Progenitor cell of endocrine pancreas (in vitro differentiated cells): ENCODE results near the gene CA10. TPM values are rescaled to one million over a fixed set of nuclear protein-coding genes. Genes with fewer than 3 reads are reported as not detected.

ENCODE experiments used
- DNase-seq: peaks from one replicate; pipeline ENCODE4 v3.0.0; 2021; ENCODE audit warnings: low spot score; ENCODE audit not compliant: unreplicated experiment
- H3K27ac Mint-ChIP-seq: 2 replicates; pipeline ENCODE4 v1.8.0; 2021; ENCODE audit warnings: mild to moderate bottlenecking, moderate library complexity, mixed read lengths
- H3K27me3 Mint-ChIP-seq: 2 replicates; pipeline ENCODE4 v1.8.0; 2021; ENCODE audit warnings: mixed read lengths
- H3K36me3 Mint-ChIP-seq: 2 replicates; pipeline ENCODE4 v1.8.0; 2022; ENCODE audit warnings: mixed read lengths; ENCODE audit not compliant: insufficient read depth
- H3K4me1 Mint-ChIP-seq: 2 replicates; pipeline ENCODE4 v1.8.0; 2021; ENCODE audit warnings: low read depth, mixed read lengths
- H3K4me3 Mint-ChIP-seq: 2 replicates; pipeline ENCODE4 v1.8.0; 2021; ENCODE audit warnings: low read depth, mild to moderate bottlenecking, moderate library complexity, mixed read lengths
- H3K9me3 Mint-ChIP-seq: 2 replicates; pipeline ENCODE4 v1.8.0; 2021; ENCODE audit warnings: low read depth, mixed read lengths
- CTCF ChIP-seq: fragments of 200-600 bp; sonication (generic); IDR thresholded peaks from one replicate; pipeline ENCODE4 v1.5.0; 2021; ENCODE audit warnings: antibody characterized with exemption, mild to moderate bottlenecking; ENCODE audit not compliant: unreplicated experiment
- total RNA-seq: library from RNA; stranded (reverse); gene quantifications from 2 replicates; pipeline ENCODE4 v1.2.1, GENCODE V29; 2021

CA10 gene
- total RNA-seq, 1 donor from 2014 or later = 0.53 TPM

DNA sequence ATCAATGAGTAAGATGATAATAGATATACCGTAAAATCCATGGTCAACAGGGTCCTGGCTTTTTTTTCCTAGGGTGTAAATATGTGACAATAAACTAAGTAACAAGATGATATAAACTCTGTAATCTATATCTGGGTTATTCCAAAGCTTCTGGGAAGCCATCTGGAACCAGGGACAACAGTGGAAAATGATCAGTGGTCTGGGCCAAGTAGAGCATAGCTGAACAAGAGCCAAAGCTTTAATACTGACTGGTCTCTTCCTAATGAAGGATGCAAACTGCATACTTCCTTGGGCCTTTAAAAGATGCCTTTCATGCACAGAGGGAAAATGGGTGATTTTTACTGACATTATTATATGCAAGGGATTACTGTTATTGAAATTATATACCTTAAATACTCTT lies 8.9 kb downstream of the CA10 start:
- no peak for TF ChIP-seq CTCF
- no peak for DNase-seq
- Mint-ChIP-seq H3K4me3 (no peak overlapping the region), H3K36me3 (no peaks in the 10 kb centered on the region), H3K27ac (no peak overlapping the region), H3K4me1 (no peaks in the 10 kb centered on the region), H3K27me3 (peaks cover 17% of the 10 kb centered on the region), H3K9me3 (no peaks in the 10 kb centered on the region)

DNA sequence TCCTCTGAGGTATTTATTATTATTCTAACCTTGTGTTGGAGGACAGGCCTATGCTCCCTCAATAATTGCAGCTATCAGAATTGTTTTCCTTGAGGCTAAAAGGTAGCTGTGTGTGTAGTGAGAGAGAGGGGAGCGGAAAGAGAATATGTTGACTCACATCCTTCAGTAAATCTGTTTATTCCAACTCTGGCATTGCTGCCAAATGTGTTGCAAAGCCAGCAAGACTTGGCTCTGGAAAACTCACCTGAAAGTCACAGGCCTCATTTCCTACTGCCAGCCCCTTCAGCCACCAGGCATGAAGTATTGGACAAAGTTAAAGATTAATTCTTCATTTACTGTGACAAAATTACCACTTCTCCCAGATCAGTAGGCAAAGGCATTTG lies 9.6 kb downstream of the CA10 start:
- H3K27ac Mint-ChIP-seq = no peak overlapping the region
- H3K4me3 Mint-ChIP-seq = no peak overlapping the region
- TF ChIP-seq CTCF = no peak
- H3K27me3 Mint-ChIP-seq = peaks cover 11% of the 10 kb centered on the region
- no peaks in the 10 kb centered on the region for H3K9me3 Mint-ChIP-seq
- H3K36me3 Mint-ChIP-seq = no peaks in the 10 kb centered on the region
- no peak for DNase-seq
- H3K4me1 Mint-ChIP-seq = no peaks in the 10 kb centered on the region

DNA sequence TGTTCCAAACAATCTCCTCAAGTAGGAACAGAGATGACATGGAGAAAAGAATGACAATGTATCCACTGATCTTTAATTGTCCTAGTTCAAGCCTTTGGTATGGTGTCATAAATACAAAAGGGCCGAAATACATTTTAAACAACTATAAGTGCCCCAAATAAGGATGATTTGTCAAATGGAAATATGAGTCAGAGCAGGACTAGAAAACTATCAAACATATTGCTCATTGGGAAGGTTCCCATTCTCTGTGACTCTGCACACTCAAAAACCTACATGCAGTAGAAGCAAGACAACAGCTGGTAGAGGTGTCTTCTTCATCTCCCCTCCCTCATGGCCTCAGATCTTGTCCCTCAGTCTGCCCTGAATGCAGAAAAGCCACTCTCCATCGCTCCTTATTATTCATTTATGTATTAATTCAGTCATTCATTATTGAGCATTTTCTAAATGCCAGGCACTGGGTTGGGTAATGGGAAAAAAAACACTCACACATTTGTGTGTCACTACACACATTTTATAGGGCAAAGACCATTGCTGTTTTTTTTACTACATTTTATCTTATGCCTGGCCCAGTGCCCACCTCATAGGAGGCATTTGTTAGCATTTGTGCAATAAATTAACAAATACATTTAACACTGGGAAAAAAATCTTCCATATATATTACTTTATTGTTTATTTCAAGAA lies 10.1 kb downstream of the CA10 start:
- H3K27me3 Mint-ChIP-seq = peaks cover 8% of the 10 kb centered on the region
- no peaks in the 10 kb centered on the region for H3K9me3 Mint-ChIP-seq
- H3K36me3 Mint-ChIP-seq = no peaks in the 10 kb centered on the region
- H3K27ac Mint-ChIP-seq = no peak overlapping the region
- TF ChIP-seq CTCF = no peak
- no peak overlapping the region for H3K4me3 Mint-ChIP-seq
- DNase-seq = no peak
- peaks cover 2% of the 10 kb centered on the region for H3K4me1 Mint-ChIP-seq

- no peak overlapping the region for H3K27ac Mint-ChIP-seq
- H3K27me3 Mint-ChIP-seq = peaks cover 6% of the 10 kb centered on the region
- H3K4me3 Mint-ChIP-seq = no peak overlapping the region
- DNase-seq = no peak
- no peaks in the 10 kb centered on the region for H3K36me3 Mint-ChIP-seq
- H3K9me3 Mint-ChIP-seq = no peaks in the 10 kb centered on the region
- TF ChIP-seq CTCF = no peak
- H3K4me1 Mint-ChIP-seq = peaks cover 2% of the 10 kb centered on the region
Observed at GRCh38 chr17:52147872-52148271, 10.6 kb downstream of the CA10 start.

GRCh38 chr17:52147431-52147830 lies 11.1 kb downstream of the CA10 start:
- Mint-ChIP-seq H3K36me3 (no peaks in the 10 kb centered on the region), H3K4me3 (no peak overlapping the region), H3K27ac (no peak overlapping the region), H3K9me3 (no peaks in the 10 kb centered on the region), H3K27me3 (peaks cover 6% of the 10 kb centered on the region), H3K4me1 (peaks cover 2% of the 10 kb centered on the region)
- TF ChIP-seq CTCF = no peak
- DNase-seq = no peak
